Neural progenitor cell (in vitro differentiated cells): ENCODE data around the gene SHROOM1. TPM values are rescaled to one million over a fixed set of nuclear protein-coding genes. Genes with fewer than 3 reads are reported as not detected.

Experiments
- DNase-seq: peaks from one replicate; pipeline ENCODE4 v3.0.0-alpha.2; 2016; ENCODE audit warnings: low spot score
- H2AFZ ChIP-seq: fragments of 200-600 bp; sonication (generic); replicated peaks from 2 replicates; pipeline ENCODE4 v1.6.1; 2016; ENCODE audit warnings: antibody characterized with exemption
- H3F3A ChIP-seq: fragments of 200-600 bp; sonication (generic); 2 replicates; pipeline ENCODE4 v1.6.1; 2016; ENCODE audit warnings: antibody characterized with exemption, low read depth
- H3K27ac ChIP-seq: fragments of 200-600 bp; sonication (generic); 2 replicates; pipeline ENCODE4 v1.5.1; 2016; ENCODE audit warnings: mild to moderate bottlenecking
- H3K27me3 ChIP-seq: fragments of 200-600 bp; sonication (generic); 2 replicates; pipeline ENCODE4 v1.6.1; 2016; ENCODE audit warnings: mild to moderate bottlenecking, moderate library complexity
- H3K36me3 ChIP-seq: fragments of 200-600 bp; sonication (generic); 2 replicates; pipeline ENCODE4 v1.5.1; 2016
- H3K4me1 ChIP-seq: fragments of 200-600 bp; sonication (generic); 2 replicates; pipeline ENCODE4 v1.6.1; 2016; ENCODE audit warnings: mixed run types
- H3K4me2 ChIP-seq: fragments of 200-600 bp; sonication (generic); 2 replicates; pipeline ENCODE4 v1.6.1; 2016
- H3K4me3 ChIP-seq: fragments of 200-600 bp; sonication (generic); 2 replicates; pipeline ENCODE4 v1.5.1; 2016
- H3K79me2 ChIP-seq: fragments of 200-600 bp; sonication (generic); 2 replicates; pipeline ENCODE4 v1.6.1; 2016; ENCODE audit warnings: low read depth
- H3K9ac ChIP-seq: fragments of 200-600 bp; sonication (generic); 2 replicates; pipeline ENCODE4 v1.6.1; 2016
- H3K9me3 ChIP-seq: fragments of 200-600 bp; sonication (generic); 2 replicates; pipeline ENCODE4 v1.5.1; 2016; ENCODE audit warnings: low read depth
- H4K20me1 ChIP-seq: fragments of 200-600 bp; sonication (generic); 2 replicates; pipeline ENCODE4 v1.6.1; 2016; ENCODE audit warnings: low read depth
- H3K27ac Mint-ChIP-seq: 3 replicates; pipeline ENCODE4 v1.8.0; 2021; ENCODE audit warnings: mixed read lengths
- H3K27me3 Mint-ChIP-seq: 2 replicates; pipeline ENCODE4 v1.8.0; 2022; ENCODE audit warnings: low read depth, mild to moderate bottlenecking, inconsistent platforms, moderate library complexity, mixed read lengths; ENCODE audit not compliant: insufficient read depth
- H3K36me3 Mint-ChIP-seq: 3 replicates; pipeline ENCODE4 v1.8.0; 2021; ENCODE audit warnings: mixed read lengths
- H3K4me1 Mint-ChIP-seq: 3 replicates; pipeline ENCODE4 v1.8.0; 2021; ENCODE audit warnings: mixed read lengths
- H3K4me3 Mint-ChIP-seq: 3 replicates; pipeline ENCODE4 v1.8.0; 2021; ENCODE audit warnings: mild to moderate bottlenecking, moderate library complexity, mixed read lengths
- H3K9me3 Mint-ChIP-seq: 3 replicates; pipeline ENCODE4 v1.8.0; 2020; ENCODE audit warnings: mixed read lengths
- EZH2 ChIP-seq: fragments of 200-600 bp; sonication (generic); IDR thresholded peaks from 2 replicates; pipeline ENCODE4 v1.6.1; 2017; ENCODE audit warnings: antibody characterized with exemption, mild to moderate bottlenecking, moderate library complexity
- EZH2phosphoT487 ChIP-seq: fragments of 200-600 bp; sonication (generic); IDR thresholded peaks from 2 replicates; pipeline ENCODE4 v1.6.1; 2017; ENCODE audit warnings: antibody characterized with exemption
- total RNA-seq: library from RNA; depleted of rRNA; stranded (reverse); fragments of >200 nt; gene quantifications from 2 replicates; pipeline ENCODE4 v1.2.3, GENCODE V29; 2015; ENCODE audit warnings: low replicate concordance
- TF ChIP-seq, protein P1 (sequence below): fragments of 200-600 bp; sonication (generic); IDR thresholded peaks from 2 replicates; pipeline ENCODE4 v1.5.1; 2017; ENCODE audit warnings: antibody characterized with exemption, mild to moderate bottlenecking

Gene SHROOM1
- total RNA-seq, 1 donor from 2014 or later = 0.36 TPM

DNA sequence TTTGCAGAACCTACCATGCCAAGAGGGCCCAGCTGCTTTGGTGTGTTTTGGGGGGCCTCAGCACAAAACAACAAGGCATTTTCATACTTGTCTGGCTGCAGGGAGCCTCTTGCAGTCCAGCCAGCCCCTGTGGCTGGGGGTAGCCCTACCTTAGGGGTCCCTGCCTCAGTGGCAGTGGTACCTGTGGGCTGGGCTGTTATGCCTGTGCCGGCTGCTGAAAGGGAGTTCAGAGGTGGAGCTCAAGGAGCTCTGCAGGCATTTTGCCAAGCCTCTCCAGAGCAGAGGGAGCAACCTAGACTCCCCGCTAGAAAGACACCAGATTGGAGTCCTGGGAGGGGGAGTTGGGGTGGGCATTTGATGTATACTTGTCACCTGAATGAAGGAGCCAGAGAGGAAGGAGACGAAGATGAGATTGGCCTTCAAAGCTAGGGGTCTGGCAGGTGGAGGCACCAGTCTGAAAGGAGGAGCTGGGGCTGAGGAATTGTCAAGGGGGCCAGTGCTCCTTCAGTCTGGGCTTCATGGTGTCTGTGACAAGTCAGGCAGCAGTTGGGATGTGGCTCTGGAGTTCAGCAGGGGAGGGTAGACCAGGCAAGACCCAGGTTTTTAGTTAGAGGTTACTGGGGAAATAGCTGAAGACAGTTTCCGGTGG is 1.5 kb downstream of the SHROOM1 start:
- no peaks in the 10 kb centered on the region for H3K79me2 ChIP-seq
- no peaks in the 10 kb centered on the region for H3K9me3 ChIP-seq
- H2AFZ ChIP-seq = no peak overlapping the region
- H3K4me1 Mint-ChIP-seq = peaks cover 5% of the 10 kb centered on the region
- peaks cover 3% of the 10 kb centered on the region for H3K36me3 Mint-ChIP-seq
- peaks cover 41% of the 10 kb centered on the region for H3K27me3 Mint-ChIP-seq
- H3K9ac ChIP-seq = no peak overlapping the region
- no peaks in the 10 kb centered on the region for H3K4me1 ChIP-seq
- peak overlapping the region; percentile 14 for H3K27ac Mint-ChIP-seq
- peaks cover 3% of the 10 kb centered on the region for H3F3A ChIP-seq
- H3K4me3 Mint-ChIP-seq = peak overlapping the region; percentile 85
- H3K4me3 ChIP-seq = no peak overlapping the region
- peaks cover 2% of the 10 kb centered on the region for H3K9me3 Mint-ChIP-seq
- TF ChIP-seq, protein P1, sequence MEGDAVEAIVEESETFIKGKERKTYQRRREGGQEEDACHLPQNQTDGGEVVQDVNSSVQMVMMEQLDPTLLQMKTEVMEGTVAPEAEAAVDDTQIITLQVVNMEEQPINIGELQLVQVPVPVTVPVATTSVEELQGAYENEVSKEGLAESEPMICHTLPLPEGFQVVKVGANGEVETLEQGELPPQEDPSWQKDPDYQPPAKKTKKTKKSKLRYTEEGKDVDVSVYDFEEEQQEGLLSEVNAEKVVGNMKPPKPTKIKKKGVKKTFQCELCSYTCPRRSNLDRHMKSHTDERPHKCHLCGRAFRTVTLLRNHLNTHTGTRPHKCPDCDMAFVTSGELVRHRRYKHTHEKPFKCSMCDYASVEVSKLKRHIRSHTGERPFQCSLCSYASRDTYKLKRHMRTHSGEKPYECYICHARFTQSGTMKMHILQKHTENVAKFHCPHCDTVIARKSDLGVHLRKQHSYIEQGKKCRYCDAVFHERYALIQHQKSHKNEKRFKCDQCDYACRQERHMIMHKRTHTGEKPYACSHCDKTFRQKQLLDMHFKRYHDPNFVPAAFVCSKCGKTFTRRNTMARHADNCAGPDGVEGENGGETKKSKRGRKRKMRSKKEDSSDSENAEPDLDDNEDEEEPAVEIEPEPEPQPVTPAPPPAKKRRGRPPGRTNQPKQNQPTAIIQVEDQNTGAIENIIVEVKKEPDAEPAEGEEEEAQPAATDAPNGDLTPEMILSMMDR = no peak
- no peak for TF ChIP-seq EZH2phosphoT487
- TF ChIP-seq EZH2 = no peak
- H3K27ac ChIP-seq = no peak overlapping the region
- no peak for DNase-seq
- no peak overlapping the region for H3K4me2 ChIP-seq
- H3K36me3 ChIP-seq = no peaks in the 10 kb centered on the region
- peaks cover 100% of the 10 kb centered on the region for H3K27me3 ChIP-seq
- H4K20me1 ChIP-seq = no peaks in the 10 kb centered on the region

DNA sequence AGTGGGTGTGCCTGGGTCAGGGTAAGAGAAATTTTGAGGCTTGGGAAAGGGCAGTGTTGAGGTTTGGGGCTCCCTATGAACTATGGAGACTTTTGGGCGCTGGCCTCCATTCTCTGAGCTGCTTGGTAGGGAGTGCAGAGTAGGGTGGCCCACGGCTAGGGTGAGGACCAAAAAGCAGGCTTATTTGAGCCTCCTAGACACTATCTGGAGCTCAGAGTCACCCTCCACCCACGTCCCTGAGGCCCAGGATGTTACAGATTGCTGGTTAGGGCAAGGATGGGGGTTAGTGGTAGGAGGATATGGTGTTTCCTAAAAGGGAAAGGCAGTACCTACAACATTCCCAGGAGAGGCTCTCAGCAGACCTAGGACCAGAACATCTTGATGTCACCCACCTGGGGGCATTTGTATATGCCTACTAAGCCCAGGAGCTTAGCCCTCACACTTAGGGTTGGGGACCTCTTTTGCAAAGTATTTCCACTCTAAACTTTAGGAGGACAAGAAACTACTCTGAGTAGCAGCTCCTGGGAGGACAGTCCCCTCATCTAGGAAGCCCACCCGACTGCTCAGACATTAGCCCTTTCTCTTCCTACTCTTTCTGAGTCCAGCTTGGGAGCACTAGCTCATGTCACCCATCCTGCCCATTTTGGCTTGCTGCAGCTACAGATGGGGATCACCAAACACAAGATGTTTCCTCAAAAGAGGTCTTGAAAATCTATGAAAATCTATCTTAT is 2.3 kb downstream of the SHROOM1 start:
- H3K4me3 Mint-ChIP-seq = peak overlapping the region; percentile 31

DNA sequence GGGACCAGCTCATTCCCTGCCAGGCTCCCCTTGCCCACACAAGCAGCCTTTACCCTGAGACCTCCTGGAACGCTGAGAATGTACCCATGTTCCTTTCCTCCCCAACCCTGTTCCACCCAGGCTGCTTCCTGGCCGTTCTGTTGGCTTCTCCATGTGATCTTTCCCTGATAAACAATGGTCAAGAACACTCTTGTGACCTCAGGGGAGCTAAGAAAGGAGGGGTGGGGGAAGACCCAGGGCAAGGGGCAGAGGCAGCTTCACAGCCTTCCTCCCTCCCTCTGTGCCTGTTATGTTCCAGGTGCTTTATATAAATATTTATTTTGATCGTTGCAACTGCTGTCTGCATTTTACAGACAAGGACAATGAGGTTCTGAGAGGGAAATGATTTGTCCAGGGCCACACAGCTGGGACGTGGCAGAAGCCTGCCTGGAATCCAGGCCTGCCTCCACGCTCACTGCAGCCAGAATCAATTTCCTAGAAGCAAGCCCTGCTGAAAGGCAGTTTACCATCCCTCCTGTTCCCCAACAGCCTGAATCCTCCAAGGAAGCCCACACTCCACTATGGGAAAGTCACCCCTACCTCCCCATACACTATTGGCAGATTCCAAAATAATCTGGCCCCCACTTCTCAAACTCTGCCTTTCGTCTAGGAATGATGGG is 3.9 kb downstream of the SHROOM1 start:
- H3K9me3 Mint-ChIP-seq = peaks cover 2% of the 10 kb centered on the region
- H3K27ac Mint-ChIP-seq = no peak overlapping the region
- Histone ChIP-seq H3K4me2 (no peak overlapping the region), H3K27me3 (peaks cover 100% of the 10 kb centered on the region), H3F3A (peaks cover 20% of the 10 kb centered on the region), H3K4me3 (no peak overlapping the region), H3K36me3 (no peaks in the 10 kb centered on the region), H3K79me2 (no peaks in the 10 kb centered on the region), H3K27ac (no peak overlapping the region), H3K4me1 (no peaks in the 10 kb centered on the region), H3K9ac (no peak overlapping the region), H2AFZ (no peak overlapping the region), H4K20me1 (no peaks in the 10 kb centered on the region), H3K9me3 (no peaks in the 10 kb centered on the region)
- DNase-seq = no peak
- H3K36me3 Mint-ChIP-seq = peaks cover 3% of the 10 kb centered on the region
- TF ChIP-seq EZH2phosphoT487 (no peak), EZH2 (no peak)
- TF ChIP-seq, protein P1 = no peak
- no peak overlapping the region for H3K4me3 Mint-ChIP-seq
- H3K27me3 Mint-ChIP-seq = peaks cover 39% of the 10 kb centered on the region
- peaks cover 5% of the 10 kb centered on the region for H3K4me1 Mint-ChIP-seq

More for the DNA sequence above, 2.3 kb downstream of the SHROOM1 start:
- Mint-ChIP-seq H3K36me3 (peaks cover 3% of the 10 kb centered on the region), H3K4me1 (peaks cover 5% of the 10 kb centered on the region), H3K27me3 (peaks cover 40% of the 10 kb centered on the region), H3K27ac (no peak overlapping the region), H3K9me3 (peaks cover 2% of the 10 kb centered on the region)
- Histone ChIP-seq H3K4me1 (no peaks in the 10 kb centered on the region), H3K36me3 (no peaks in the 10 kb centered on the region), H2AFZ (no peak overlapping the region), H3F3A (peaks cover 12% of the 10 kb centered on the region), H3K4me3 (no peak overlapping the region), H3K27ac (no peak overlapping the region), H3K4me2 (no peak overlapping the region), H3K9me3 (no peaks in the 10 kb centered on the region), H3K9ac (no peak overlapping the region), H4K20me1 (no peaks in the 10 kb centered on the region), H3K79me2 (no peaks in the 10 kb centered on the region), H3K27me3 (peaks cover 100% of the 10 kb centered on the region)
- no peak for TF ChIP-seq EZH2phosphoT487
- no peak for DNase-seq
